NCI-H1092 (cell line): ENCODE data around the gene FRAS1.
"Not testable (repeated sequence)": the region's sequence is repeated elsewhere in the genome, so short reads cannot be mapped to it uniquely, and the experiment has no call there.

Experiments used
- DNase-seq: peaks from one replicate; lab custom pipeline; 2025; lab: John Stamatoyannopoulos, UW

The FRAS1 gene

DNA sequence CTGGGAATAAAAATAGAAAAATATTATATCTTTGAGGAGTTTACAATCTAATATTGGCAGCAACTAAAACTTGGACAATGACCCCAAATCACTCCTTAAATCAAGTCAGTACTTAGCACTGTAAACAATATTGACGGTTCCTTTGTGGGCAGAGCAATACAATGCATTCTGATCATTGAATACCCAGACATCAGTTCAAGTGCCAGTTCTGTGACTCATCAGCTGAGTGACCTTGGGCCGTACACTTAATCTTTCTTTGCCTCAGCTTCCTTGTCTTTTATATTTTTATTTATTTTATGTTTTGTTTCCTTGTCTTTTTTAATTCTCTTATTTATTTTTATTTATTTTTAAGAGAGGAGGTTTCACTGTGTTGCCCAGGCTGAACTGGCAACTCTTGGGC, 382.2 kb downstream of the FRAS1 start:
- no peak for DNase-seq

GRCh38 chr4:78441756-78442155, 384.6 kb downstream of the FRAS1 start:
- DNase-seq, result no peak

GRCh38 chr4:78446619-78447018, 389.5 kb downstream of the FRAS1 start:
- DNase-seq, result no peak

GRCh38 chr4:78451407-78451806, 394.3 kb downstream of the FRAS1 start:
- no peak for DNase-seq

DNA sequence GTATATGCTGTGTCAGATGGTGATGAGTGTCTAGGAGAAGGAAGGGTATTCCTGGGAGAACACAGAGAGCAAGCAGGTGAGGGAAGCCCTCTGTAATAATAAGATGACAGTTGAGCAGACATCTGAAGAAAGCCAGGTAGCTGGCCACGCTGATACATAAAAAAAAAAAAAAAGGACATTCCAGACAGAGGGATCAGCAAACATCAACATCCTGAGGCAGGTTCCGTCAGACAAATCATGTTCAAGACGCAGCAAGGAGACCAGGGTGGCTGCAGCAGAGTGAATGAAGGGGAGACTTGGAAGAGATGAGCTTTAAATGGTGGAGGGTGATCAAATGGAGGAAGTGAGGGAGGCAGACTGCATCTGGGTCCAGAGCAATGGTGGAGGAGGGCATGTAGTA, 396.9 kb downstream of the FRAS1 start:
- DNase-seq, result no peak

DNA sequence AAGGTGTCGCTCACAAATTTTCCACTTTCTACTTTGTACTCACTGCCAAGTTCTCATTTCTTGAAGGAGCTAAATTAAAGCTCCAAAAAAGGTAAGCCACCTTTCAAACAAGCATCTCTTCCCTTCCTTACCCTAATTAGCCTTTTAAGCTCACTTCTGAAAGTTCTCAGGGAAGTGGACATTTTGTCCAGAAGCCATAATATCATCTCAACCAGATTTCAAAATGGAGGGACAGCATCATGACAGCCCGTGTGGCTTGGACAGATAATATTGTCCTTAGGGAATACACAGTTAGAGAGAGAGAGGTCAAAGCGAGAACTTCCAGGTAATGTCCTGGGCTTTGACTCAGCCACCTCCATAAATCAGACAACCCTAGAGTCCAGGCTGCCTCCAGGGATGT, 400.6 kb downstream of the FRAS1 start:
- no peak for DNase-seq

- DNase-seq, result no peak
These were observed 402.2 kb downstream of the FRAS1 start for GRCh38 chr4:78459327-78459726.

GRCh38 chr4:78460368-78460767, 403.2 kb downstream of the FRAS1 start:
- no peak for DNase-seq

DNA sequence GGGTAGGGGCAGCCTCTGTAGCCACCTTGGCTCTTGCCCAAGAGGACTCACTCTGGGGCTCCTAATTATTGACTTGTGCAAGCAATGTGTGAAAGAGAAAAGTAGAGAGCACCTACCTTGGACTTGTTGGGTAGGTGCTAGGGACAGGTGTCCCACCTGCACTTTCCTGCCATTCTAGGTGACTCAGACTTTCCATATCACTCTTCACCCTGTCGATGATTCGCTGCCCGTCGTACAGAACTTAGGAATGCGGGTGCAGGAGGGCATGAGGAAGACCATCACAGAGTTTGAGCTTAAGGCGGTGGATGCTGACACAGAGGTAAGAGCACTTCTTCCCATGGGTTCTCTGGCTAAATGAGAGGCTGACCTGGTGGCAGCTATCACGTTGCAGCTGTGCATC, 407.1 kb downstream of the FRAS1 start:
- no peak for DNase-seq

DNA sequence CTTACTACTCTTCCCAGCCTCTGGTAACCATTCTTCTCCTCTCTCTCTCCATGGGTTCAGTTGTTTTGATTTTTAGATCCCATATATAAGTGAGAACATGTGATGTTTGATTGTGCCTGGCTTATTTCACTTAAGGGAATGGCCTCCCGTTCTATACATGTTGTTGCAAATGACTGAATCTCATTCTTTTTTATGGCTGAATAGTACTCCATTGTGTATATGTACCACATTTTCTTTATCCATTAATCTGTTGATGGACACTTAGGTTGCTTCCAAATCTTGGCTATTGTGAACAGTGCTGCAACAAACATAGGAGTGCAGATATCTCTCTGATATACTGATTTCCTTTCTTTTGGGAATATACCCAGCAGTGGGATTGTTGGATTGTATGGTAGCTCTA, 410.1 kb downstream of the FRAS1 start:
- not testable (repeated sequence) for DNase-seq

- no peak for DNase-seq
These were observed 411.1 kb downstream of the FRAS1 start for GRCh38 chr4:78468272-78468671.

DNA sequence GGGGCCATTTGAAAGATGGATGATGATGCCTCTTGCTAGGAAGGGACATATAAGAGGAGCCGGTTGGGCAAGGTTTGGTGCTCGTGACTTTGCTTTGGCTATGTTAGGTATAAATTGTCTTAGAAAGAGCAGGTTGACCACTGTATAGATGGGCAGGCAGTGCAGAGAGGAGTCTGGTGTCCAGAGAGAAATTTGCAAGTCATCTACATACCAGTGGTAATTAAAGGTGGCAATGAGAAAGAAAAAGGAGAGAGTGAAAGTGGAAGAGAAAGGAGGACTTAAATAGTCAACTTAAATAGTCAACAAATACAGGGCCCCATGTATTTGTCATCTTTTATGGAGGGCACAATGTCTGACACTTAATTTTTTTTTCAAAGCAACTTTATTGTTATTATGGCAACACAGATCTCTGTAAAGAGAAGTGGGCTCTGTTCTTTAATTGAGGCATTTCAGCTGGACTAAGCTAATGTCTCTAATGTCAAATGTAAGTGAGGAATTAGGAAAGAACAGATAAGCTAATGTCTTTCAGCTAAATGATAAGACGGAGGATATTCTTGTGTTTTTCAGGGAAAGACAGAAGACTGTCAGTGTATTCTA, 419.1 kb downstream of the FRAS1 start:
- DNase-seq, result no peak

GRCh38 chr4:78477276-78477675, 420.2 kb downstream of the FRAS1 start:
- DNase-seq, result no peak

- no peak for DNase-seq
These were observed 421.4 kb downstream of the FRAS1 start for GRCh38 chr4:78478523-78478922.

DNA sequence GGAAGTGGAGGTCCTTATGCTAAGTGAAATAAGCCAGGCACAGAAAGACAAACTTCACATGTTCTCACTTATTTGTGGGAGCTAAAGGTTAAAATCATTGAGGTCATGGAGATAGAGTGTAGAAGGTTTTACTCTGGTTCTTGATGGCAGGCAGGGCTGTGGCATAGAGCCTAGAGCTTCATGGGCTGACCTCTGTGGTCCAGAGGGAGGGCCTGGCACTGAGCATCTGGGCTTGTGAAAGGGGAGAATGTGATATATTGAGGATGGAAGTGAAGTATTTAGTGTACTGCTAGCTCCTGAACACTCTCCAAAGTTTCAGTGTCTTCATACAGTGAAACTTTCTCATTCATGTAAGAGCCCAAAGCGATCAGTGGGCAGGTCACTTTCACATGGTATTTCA, 423.2 kb downstream of the FRAS1 start:
- DNase-seq, result no peak

DNA sequence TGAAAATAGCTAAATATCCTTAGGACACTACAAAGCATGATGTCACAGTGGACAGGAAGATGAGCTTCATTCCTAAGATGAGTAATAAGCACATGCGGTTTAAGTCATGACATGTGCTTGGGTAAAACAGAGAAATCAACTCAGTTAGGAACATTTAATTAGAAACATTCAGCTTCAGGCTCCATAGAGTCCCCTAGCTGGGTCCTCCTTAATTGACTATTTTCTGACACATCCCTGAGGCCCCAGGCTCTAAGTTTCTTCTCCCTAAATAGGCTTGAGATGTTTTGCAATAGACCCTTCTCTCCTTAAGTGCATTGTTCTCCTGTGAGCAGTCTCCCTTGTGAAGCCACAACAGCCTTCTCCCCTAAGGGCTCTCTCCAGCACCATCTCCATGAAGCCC, 424.1 kb downstream of the FRAS1 start:
- no peak for DNase-seq

DNA sequence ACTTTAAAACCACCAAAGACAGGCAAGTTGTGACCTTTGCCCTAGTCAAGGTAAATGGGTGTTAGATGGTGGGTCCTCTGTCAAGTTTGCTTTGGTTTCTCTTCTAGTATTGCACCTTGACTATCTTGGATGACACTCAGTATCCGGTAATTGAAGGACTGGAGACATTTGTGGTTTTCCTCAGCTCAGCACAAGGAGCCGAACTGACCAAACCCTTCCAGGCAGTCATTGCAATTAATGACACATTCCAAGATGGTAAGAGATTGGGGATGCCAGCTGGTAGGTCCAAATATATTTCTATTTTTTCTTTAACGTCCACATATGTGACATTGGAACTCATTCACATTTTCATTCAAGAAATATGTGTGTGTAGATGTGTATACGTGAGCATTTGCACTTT, 425.2 kb downstream of the FRAS1 start:
- DNase-seq, result no peak

DNA sequence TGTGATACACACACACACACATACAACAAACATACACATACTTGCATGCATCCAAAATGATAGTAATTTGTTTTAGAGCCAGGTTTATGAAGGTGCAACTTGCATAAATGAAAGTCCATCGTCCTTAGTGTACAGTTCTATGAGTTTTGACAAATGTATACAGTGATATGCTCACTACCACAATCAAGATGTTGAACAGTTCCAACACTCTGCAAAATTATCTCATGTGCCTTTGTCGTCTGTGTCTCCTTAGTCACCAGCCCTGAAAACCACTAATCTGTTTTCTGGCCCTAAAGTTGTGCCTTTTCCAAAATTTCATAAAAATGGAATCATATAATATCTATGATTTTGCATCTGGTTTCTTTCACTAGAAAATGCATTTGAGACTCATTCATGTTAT, 426.7 kb downstream of the FRAS1 start:
- DNase-seq, result no peak

- no peak for DNase-seq
These were observed 427.5 kb downstream of the FRAS1 start for GRCh38 chr4:78484574-78484973.

GRCh38 chr4:78493731-78494130, 436.6 kb downstream of the FRAS1 start:
- DNase-seq, result no peak

- DNase-seq, result no peak
These were observed 439.0 kb downstream of the FRAS1 start for GRCh38 chr4:78496021-78496643.

GRCh38 chr4:78506260-78506659, 449.1 kb downstream of the FRAS1 start:
- DNase-seq, result not testable (repeated sequence)

DNA sequence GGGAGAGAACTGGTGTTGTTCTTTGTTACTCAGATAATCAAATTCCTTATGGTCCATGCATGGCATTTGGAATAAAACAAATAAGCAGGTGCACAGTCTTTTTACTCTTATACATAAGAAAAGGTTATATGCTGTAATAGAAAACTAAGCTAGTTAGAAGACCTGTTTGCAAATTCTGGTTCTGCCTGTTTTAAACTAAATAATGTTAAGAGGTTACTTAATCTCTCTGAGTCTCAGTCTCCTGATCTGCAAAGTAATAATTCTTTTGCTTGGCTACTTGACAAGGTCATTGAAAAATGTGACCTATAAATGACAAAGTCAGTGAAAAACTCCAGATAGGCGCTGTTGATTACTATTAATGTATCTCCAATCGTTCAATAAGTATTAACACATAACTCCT, 451.9 kb downstream of the FRAS1 start:
- DNase-seq, result no peak

- DNase-seq, result no peak
These were observed 453.0 kb downstream of the FRAS1 start for GRCh38 chr4:78510108-78510507.
